Measurements from ENCODE around the gene HABP4. TPM values are rescaled to one million over a fixed set of nuclear protein-coding genes. Genes with fewer than 3 reads are reported as not detected.

Gene HABP4
- total RNA-seq, 1 experiment from 2014 or later = 11.6 TPM

DNA sequence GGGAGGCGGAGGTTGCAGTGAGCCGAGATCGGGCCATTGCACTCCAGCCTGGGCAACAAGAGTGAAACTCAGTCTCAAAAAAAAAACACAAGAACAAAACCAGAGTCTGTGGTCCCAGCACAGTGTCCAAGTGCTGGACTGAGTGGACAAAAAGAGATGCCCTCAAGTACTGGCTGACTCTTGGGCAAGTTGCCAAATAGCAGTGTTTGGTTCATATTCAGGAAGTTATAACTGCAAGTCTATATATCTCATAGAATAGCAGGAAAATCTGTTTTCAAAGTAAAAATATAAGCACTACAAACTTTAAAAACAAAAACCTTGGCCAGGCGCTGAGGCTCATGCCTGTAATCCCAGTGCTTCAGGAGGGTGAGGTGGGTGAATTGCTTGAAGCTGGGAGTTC lies 7.3 kb downstream of the HABP4 start:
- DNase-seq (ENCODE audit: low spot score) = no peak
- H3K9me3 ChIP-seq (ENCODE audit: low read depth, low read length, poor library complexity, severe bottlenecking) = no peaks in the 10 kb centered on the region
- CTCF ChIA-PET = no interaction called here
- intact Hi-C loops (cut with micrococcal nuclease; ENCODE audit: unreplicated experiment) = no loop called here
- TF ChIP-seq, protein P1, sequence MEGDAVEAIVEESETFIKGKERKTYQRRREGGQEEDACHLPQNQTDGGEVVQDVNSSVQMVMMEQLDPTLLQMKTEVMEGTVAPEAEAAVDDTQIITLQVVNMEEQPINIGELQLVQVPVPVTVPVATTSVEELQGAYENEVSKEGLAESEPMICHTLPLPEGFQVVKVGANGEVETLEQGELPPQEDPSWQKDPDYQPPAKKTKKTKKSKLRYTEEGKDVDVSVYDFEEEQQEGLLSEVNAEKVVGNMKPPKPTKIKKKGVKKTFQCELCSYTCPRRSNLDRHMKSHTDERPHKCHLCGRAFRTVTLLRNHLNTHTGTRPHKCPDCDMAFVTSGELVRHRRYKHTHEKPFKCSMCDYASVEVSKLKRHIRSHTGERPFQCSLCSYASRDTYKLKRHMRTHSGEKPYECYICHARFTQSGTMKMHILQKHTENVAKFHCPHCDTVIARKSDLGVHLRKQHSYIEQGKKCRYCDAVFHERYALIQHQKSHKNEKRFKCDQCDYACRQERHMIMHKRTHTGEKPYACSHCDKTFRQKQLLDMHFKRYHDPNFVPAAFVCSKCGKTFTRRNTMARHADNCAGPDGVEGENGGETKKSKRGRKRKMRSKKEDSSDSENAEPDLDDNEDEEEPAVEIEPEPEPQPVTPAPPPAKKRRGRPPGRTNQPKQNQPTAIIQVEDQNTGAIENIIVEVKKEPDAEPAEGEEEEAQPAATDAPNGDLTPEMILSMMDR (conservative IDR thresholded peaks at IDR 0.05; ENCODE audit: low read depth, low read length) = no peak
- peaks cover 5% of the 10 kb centered on the region for H3K4me1 ChIP-seq (ENCODE audit: insufficient read depth, low read length, poor library complexity, severe bottlenecking)
- BruUV-seq (replicated peaks) = no TSS peak
- H3K4me3 ChIP-seq (ENCODE audit: low read depth, low read length, poor library complexity, severe bottlenecking) = no peak overlapping the region
- no peak overlapping the region for H3K27ac ChIP-seq (ENCODE audit: low read depth, low read length, poor library complexity, severe bottlenecking)
- peaks cover 3% of the 10 kb centered on the region for H3K36me3 ChIP-seq (ENCODE audit: insufficient read depth, low read length, poor library complexity, severe bottlenecking)
- POLR2A ChIA-PET (ENCODE audit: low non-redundant PET) = no interaction called here
- no peaks in the 10 kb centered on the region for H3K27me3 ChIP-seq (replicated peaks; ENCODE audit: insufficient read depth, low read depth, low read length, poor library complexity)

DNA sequence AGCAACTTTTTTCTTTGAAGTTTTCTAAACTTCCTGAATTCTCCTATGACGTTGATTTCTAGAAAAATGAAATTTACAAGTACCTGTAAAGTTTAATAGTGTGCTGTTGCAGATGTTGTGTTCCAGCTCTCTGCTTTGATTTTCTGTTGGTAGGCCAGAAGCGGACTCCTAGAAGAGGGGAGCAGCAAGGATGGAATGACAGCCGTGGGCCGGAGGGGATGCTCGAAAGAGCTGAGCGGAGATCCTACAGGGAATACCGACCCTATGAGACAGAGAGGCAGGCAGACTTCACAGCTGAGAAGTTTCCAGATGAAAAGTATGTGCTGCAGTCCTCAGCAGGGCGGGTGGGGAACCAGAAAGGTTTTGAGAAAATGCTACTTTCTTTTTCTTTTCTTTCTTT lies 8.3 kb downstream of the HABP4 start:
- Histone ChIP-seq H3K4me3 (ENCODE audit: low read depth, low read length, poor library complexity, severe bottlenecking) (no peak overlapping the region), H3K27ac (ENCODE audit: low read depth, low read length, poor library complexity, severe bottlenecking) (no peak overlapping the region), H3K27me3 (replicated peaks; ENCODE audit: insufficient read depth, low read depth, low read length, poor library complexity) (no peaks in the 10 kb centered on the region), H3K4me1 (ENCODE audit: insufficient read depth, low read length, poor library complexity, severe bottlenecking) (peaks cover 5% of the 10 kb centered on the region), H3K9me3 (ENCODE audit: low read depth, low read length, poor library complexity, severe bottlenecking) (no peaks in the 10 kb centered on the region), H3K36me3 (ENCODE audit: insufficient read depth, low read length, poor library complexity, severe bottlenecking) (peaks cover 3% of the 10 kb centered on the region)
- POLR2A ChIA-PET (ENCODE audit: low non-redundant PET) = no interaction called here
- intact Hi-C loops (cut with micrococcal nuclease; ENCODE audit: unreplicated experiment) = no loop called here
- no peak for DNase-seq (ENCODE audit: low spot score)
- BruUV-seq (replicated peaks) = no TSS peak
- CTCF ChIA-PET = no interaction called here
- TF ChIP-seq, protein P1 (conservative IDR thresholded peaks at IDR 0.05; ENCODE audit: low read depth, low read length) = no peak
- no peak for TF ChIP-seq EZH2 (IDR thresholded peaks at IDR 0.05; ENCODE audit: borderline replicate concordance, low read depth, low read length, poor library complexity, severe bottlenecking)

DNA sequence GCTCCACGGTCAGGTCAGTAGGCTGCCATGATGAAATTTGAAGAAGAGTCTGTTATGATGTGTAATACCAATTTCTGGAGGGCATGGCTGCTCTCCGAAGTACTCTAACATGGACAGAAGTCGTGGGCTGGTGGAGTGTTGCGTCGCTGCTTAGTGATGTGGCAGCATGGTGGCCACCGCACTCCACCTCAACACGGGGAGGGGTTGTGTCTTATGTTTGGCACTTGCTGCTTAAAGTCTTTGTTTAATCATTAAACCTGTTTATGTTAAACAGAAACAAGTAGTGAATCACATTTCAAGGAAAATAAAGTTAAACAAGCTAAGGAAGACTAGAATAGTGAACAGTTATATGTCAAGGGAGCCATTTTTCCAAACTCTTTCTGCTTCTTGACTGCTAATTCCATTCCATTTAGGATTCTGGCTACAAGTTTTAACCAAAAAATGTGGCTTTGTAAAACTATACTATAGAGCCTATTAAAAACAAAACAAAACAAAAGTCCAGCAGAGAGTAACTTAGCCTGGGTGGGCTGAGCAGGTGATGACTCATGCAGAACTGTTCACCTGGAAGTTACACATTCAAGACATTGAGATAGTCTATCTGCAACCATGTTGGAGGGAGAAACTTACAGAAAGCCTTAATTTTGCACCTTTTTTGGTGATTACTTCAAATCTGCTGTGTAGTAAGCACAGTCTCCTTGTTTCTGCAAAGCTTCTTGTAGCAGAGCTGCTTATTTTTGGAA lies 9.5 kb downstream of the HABP4 start:
- no TSS peak for BruUV-seq (replicated peaks)
- no peak for TF ChIP-seq EZH2 (IDR thresholded peaks at IDR 0.05; ENCODE audit: borderline replicate concordance, low read depth, low read length, poor library complexity, severe bottlenecking)
- TF ChIP-seq, protein P1 (conservative IDR thresholded peaks at IDR 0.05; ENCODE audit: low read depth, low read length) = no peak
- Histone ChIP-seq H3K27ac (ENCODE audit: low read depth, low read length, poor library complexity, severe bottlenecking) (no peak overlapping the region), H3K4me1 (ENCODE audit: insufficient read depth, low read length, poor library complexity, severe bottlenecking) (peaks cover 5% of the 10 kb centered on the region), H3K4me3 (ENCODE audit: low read depth, low read length, poor library complexity, severe bottlenecking) (no peak overlapping the region), H3K9me3 (ENCODE audit: low read depth, low read length, poor library complexity, severe bottlenecking) (no peaks in the 10 kb centered on the region), H3K27me3 (replicated peaks; ENCODE audit: insufficient read depth, low read depth, low read length, poor library complexity) (no peaks in the 10 kb centered on the region), H3K36me3 (ENCODE audit: insufficient read depth, low read length, poor library complexity, severe bottlenecking) (peaks cover 3% of the 10 kb centered on the region)
- ChIA-PET CTCF (no interaction called here), POLR2A (ENCODE audit: low non-redundant PET) (no interaction called here)
- intact Hi-C loops (cut with micrococcal nuclease; ENCODE audit: unreplicated experiment) = no loop called here
- DNase-seq (ENCODE audit: low spot score) = no peak
